T-cell (primary cell): ENCODE data around the gene TMEM185B. TPM values are rescaled to one million over a fixed set of nuclear protein-coding genes. Genes with fewer than 3 reads are reported as not detected.

Experiments
- ATAC-seq, 4 experiments: fragments of 200-7000 bp in 3 of 4; fragments of 150-1000 bp in 1 of 4; cut with Tn5 transposase; replicated peaks in 1 of 4; 1 replicate in 3 of 4; 2 replicates in 1 of 4; pipeline ENCODE4 v1.10.0; 2021; ENCODE audit warnings: moderate library complexity in 3 of 4, mild to moderate bottlenecking in 2 of 4, moderate number of reproducible peaks in 1 of 4
- CTCF ChIA-PET, 2 donors: fragments of 300-600 bp; sonication (Branson Sonifier 250); formaldehyde crosslinking; loops; one replicate each; lab custom pipeline; 2022; ENCODE audit warnings: antibody characterized with exemption in 2 of 2; lab: Charles Lee
- POLR2A ChIA-PET, 2 donors: fragments of 300-600 bp; sonication (Branson Sonifier 250); formaldehyde crosslinking; loops; one replicate each; lab custom pipeline; 2022; ENCODE audit warnings: antibody characterized with exemption in 2 of 2; lab: Charles Lee
- DNase-seq, 35 experiments: peaks; one replicate each; pipeline versions ENCODE4 v3.0.0 to v3.0.0-alpha.2; 2013 to 2023
- H3K27ac ChIP-seq: one replicate; pipeline ENCODE4 v1.5.1; 2013; ENCODE audit warnings: low read length
- H3K27me3 ChIP-seq, 2 experiments: replicated peaks in 1 of 2; 1 replicate in 1 of 2; 2 replicates in 1 of 2; pipeline versions ENCODE4 v1.6.1 to v1.7.0; 2013; ENCODE audit warnings: low read length in 1 of 2, mixed read lengths in 1 of 2; ENCODE audit not compliant: control insufficient read depth in 2 of 2, insufficient read depth in 2 of 2; ENCODE audit errors: extremely low read depth in 1 of 2
- H3K36me3 ChIP-seq, 2 donors: 1 replicate in 1 of 2; 2 replicates in 1 of 2; pipeline versions ENCODE4 v1.6.1 to v1.7.0; 2013; ENCODE audit warnings: low read length in 1 of 2; ENCODE audit not compliant: control insufficient read depth in 2 of 2, insufficient read depth in 1 of 2; ENCODE audit errors: extremely low read depth in 1 of 2
- H3K4me1 ChIP-seq, 2 experiments: 1 replicate in 1 of 2; 2 replicates in 1 of 2; pipeline versions ENCODE4 v1.6.1 to v1.7.0; 2013; ENCODE audit warnings: low read length in 2 of 2, mixed read lengths in 1 of 2; ENCODE audit not compliant: insufficient read depth in 2 of 2, control insufficient read depth in 1 of 2; ENCODE audit errors: extremely low read depth in 1 of 2
- H3K4me3 ChIP-seq, 2 donors: 1 replicate in 1 of 2; 2 replicates in 1 of 2; pipeline versions ENCODE4 v1.5.1 to v1.7.0; 2013; ENCODE audit warnings: mild to moderate bottlenecking in 2 of 2, low read length in 1 of 2, moderate library complexity in 1 of 2; ENCODE audit not compliant: control insufficient read depth in 1 of 2; ENCODE audit errors: extremely low read depth in 1 of 2
- H3K9me3 ChIP-seq: 2 replicates; pipeline ENCODE4 v1.7.0; 2013
- H3K27ac Mint-ChIP-seq, 2 donors: one replicate each; pipeline ENCODE4 v1.8.0; 2020 to 2021; ENCODE audit warnings: mild to moderate bottlenecking in 2 of 2, mixed read lengths in 2 of 2
- H3K27me3 Mint-ChIP-seq, 2 donors: one replicate each; pipeline ENCODE4 v1.8.0; 2021 to 2022; ENCODE audit warnings: mixed read lengths in 2 of 2
- H3K36me3 Mint-ChIP-seq: one replicate; pipeline ENCODE4 v1.8.0; 2021; ENCODE audit warnings: mixed read lengths
- H3K4me1 Mint-ChIP-seq, 3 donors: one replicate each; pipeline ENCODE4 v1.8.0; 2020 to 2022; ENCODE audit warnings: mixed read lengths in 3 of 3, mild to moderate bottlenecking in 1 of 3
- H3K4me3 Mint-ChIP-seq, 3 donors: one replicate each; pipeline ENCODE4 v1.8.0; 2020 to 2022; ENCODE audit warnings: mild to moderate bottlenecking in 3 of 3, mixed read lengths in 3 of 3, moderate library complexity in 3 of 3
- H3K9me3 Mint-ChIP-seq, 3 donors: one replicate each; pipeline ENCODE4 v1.8.0; 2020 to 2022; ENCODE audit warnings: mixed read lengths in 3 of 3
- WGBS: methylation state at CpG from one replicate; pipeline ENCODE4 v1.1.5; 2013; ENCODE audit warnings: missing lambda C conversion rate; ENCODE audit not compliant: insufficient coverage; 5-methylcytosine and 5-hydroxymethylcytosine counted together
- total RNA-seq, 35 experiments: library from RNA in 6 of 35; stranded (reverse) in 6 of 35; fragments of 120-200 nt in 1 of 35; gene quantifications; one replicate each; pipeline versions ENCODE4 v1.2.1 to v1.2.4 and lab custom pipeline; 2013 to 2026

The TMEM185B gene
- total RNA-seq, 5 donors from 2014 or later (not counting 1 experiment from before 2014, with no cell fraction given): 14.8 to 25.2 (median 21.9) TPM

GRCh38 chr2:120253021-120253882, 30.1 kb upstream of the TMEM185B start:
- DNase-seq (peak in 25 of 35 experiments; percentile 6 to 60 (median 20)), ATAC-seq (peak; percentile 33 to 50 (median 48))
- H3K27me3 Mint-ChIP-seq: peaks cover 4 to 7% of the 10 kb centered on the region in 2 donors
- H3K4me3 Mint-ChIP-seq: peak overlapping the region; percentile 85 to 100 (median 93)
- Histone ChIP-seq H3K4me1 (peaks cover 6 to 16% of the 10 kb centered on the region in 2 experiments), H3K27ac (peak overlapping the region; percentile 17), H3K36me3 (no peaks in the 10 kb centered on the region), H3K4me3 (peak overlapping the region; percentile 82 to 97), H3K27me3 (peaks cover 0 to 4% of the 10 kb centered on the region in 2 experiments), H3K9me3 (no peaks in the 10 kb centered on the region)
- peaks cover 11% of the 10 kb centered on the region for H3K36me3 Mint-ChIP-seq
- H3K27ac Mint-ChIP-seq: peak overlapping the region; percentile 64 to 84
- POLR2A ChIA-PET: interaction anchor here in 1 of 2 donors (1.5 kb wide), 1 partner anchor 22 kb away, joined by 8 read pairs; no protein-coding TSS in a partner anchor
- no peaks in the 10 kb centered on the region for H3K9me3 Mint-ChIP-seq
- CTCF ChIA-PET: interaction anchor here in 1 of 2 donors (1.0 to 1.8 kb wide), 3 partner anchors 30 to 240 kb away, joined by 3 to 12 read pairs (median 7); partner anchors contain the start of genes EPB41L5 and TMEM185B
- under 1% methylated on average over 56 of the region's 60 CpGs for WGBS
- peaks cover 52 to 58% (median 53%) of the 10 kb centered on the region in 3 donors for H3K4me1 Mint-ChIP-seq

GRCh38 chr2:120252225-120253020, 29.2 kb upstream of the TMEM185B start, which contains the start of gene RALB:
RALB (plus strand) TSS chr2:120252852; CDS start chr2:120278665, 25,813 bp downstream.
- peak within 1 kb of the TSS; percentile 98 to 100 (median 100) for H3K4me3 Mint-ChIP-seq
- ChIA-PET CTCF (interaction anchor here (0.9 to 2.0 kb wide), 5 partner anchors 20 to 239 kb away, joined by 3 to 12 read pairs (median 7); partner anchors contain the start of genes TMEM185B (in 2 of the 2) and EPB41L5 (in 1 of the 2)), POLR2A (interaction anchor here (0.6 to 1.5 kb wide), 5 partner anchors 21 to 267 kb away, joined by 3 to 8 read pairs (median 4); partner anchors contain the start of gene TMEM185B (in 1 of the 2))
- DNase-seq: peak; percentile 96 to 99 (median 98)
- Histone ChIP-seq H3K9me3 (no peaks in the 10 kb centered on the region), H3K4me1 (peaks cover 6 to 16% of the 10 kb centered on the region in 2 experiments), H3K27me3 (peaks cover 0 to 7% of the 10 kb centered on the region in 2 experiments), H3K27ac (peak within 1 kb of the TSS; percentile 59), H3K36me3 (no peaks in the 10 kb centered on the region), H3K4me3 (peak within 1 kb of the TSS; percentile 82 to 97)
- peaks cover 10% of the 10 kb centered on the region in 2 donors for H3K27me3 Mint-ChIP-seq
- no peaks in the 10 kb centered on the region for H3K9me3 Mint-ChIP-seq
- peak; percentile 94 to 97 (median 96) for ATAC-seq
- under 1% methylated on average over 70 of the region's 71 CpGs for WGBS
- peaks cover 7% of the 10 kb centered on the region for H3K36me3 Mint-ChIP-seq
- H3K27ac Mint-ChIP-seq: peak within 1 kb of the TSS; percentile 96
- H3K4me1 Mint-ChIP-seq: peaks cover 44 to 50% (median 45%) of the 10 kb centered on the region in 3 donors

GRCh38 chr2:120251880-120252224, 28.7 kb upstream of the TMEM185B start:
- H3K9me3 ChIP-seq: no peaks in the 10 kb centered on the region
- ChIA-PET CTCF (interaction anchor here (0.9 to 2.0 kb wide), 5 partner anchors 20 to 239 kb away, joined by 3 to 12 read pairs (median 7); partner anchors contain the start of genes TMEM185B (in 2 of the 2) and EPB41L5 (in 1 of the 2)), POLR2A (interaction anchor here (0.6 to 1.5 kb wide), 5 partner anchors 20 to 267 kb away, joined by 3 to 8 read pairs (median 4); partner anchors contain the start of gene TMEM185B (in 1 of the 2))
- WGBS: 39% methylated on average over 3 of the region's 6 CpGs
- peak overlapping the region; percentile 96 for H3K27ac Mint-ChIP-seq
- peaks cover 7% of the 10 kb centered on the region for H3K36me3 Mint-ChIP-seq
- no peaks in the 10 kb centered on the region for H3K36me3 ChIP-seq
- peak overlapping the region; percentile 98 to 100 (median 100) for H3K4me3 Mint-ChIP-seq
- H3K4me1 ChIP-seq: peaks cover 6 to 16% of the 10 kb centered on the region in 2 experiments
- peaks cover 40 to 45% (median 40%) of the 10 kb centered on the region in 3 donors for H3K4me1 Mint-ChIP-seq
- DNase-seq (no peak), ATAC-seq (no peak)
- H3K9me3 Mint-ChIP-seq: no peaks in the 10 kb centered on the region
- peak overlapping the region; percentile 59 for H3K27ac ChIP-seq
- peaks cover 10 to 12% of the 10 kb centered on the region in 2 donors for H3K27me3 Mint-ChIP-seq
- H3K4me3 ChIP-seq: peak overlapping the region; percentile 82 to 97
- H3K27me3 ChIP-seq: peaks cover 0 to 11% of the 10 kb centered on the region in 2 experiments

- no peak overlapping the region for H3K27ac ChIP-seq
- H3K4me1 ChIP-seq: peaks cover 6 to 16% of the 10 kb centered on the region in 2 experiments
- DNase-seq (no peak), ATAC-seq (no peak)
- Mint-ChIP-seq H3K27me3 (peaks cover 14 to 17% of the 10 kb centered on the region in 2 donors), H3K4me3 (no peak overlapping the region), H3K27ac (no peak overlapping the region), H3K9me3 (no peaks in the 10 kb centered on the region), H3K36me3 (peaks cover 3% of the 10 kb centered on the region), H3K4me1 (peaks cover 33 to 39% (median 33%) of the 10 kb centered on the region in 3 donors)
- peaks cover 0 to 19% of the 10 kb centered on the region in 2 experiments for H3K27me3 ChIP-seq
- H3K9me3 ChIP-seq: no peaks in the 10 kb centered on the region
- H3K4me3 ChIP-seq: no peak overlapping the region
- no CpG with 5 or more reads among the region's 3 CpGs for WGBS
- no peaks in the 10 kb centered on the region for H3K36me3 ChIP-seq
- ChIA-PET POLR2A (interaction anchor here (0.6 to 1.0 kb wide), 2 partner anchors 15 to 45 kb away, joined by 3 read pairs; no protein-coding TSS in a partner anchor), CTCF (interaction anchor here in 1 of 2 donors (2.0 kb wide), 1 partner anchor 19 kb away, joined by 12 read pairs; no protein-coding TSS in a partner anchor)
Observed at GRCh38 chr2:120251078-120251477, 27.9 kb upstream of the TMEM185B start.

GRCh38 chr2:120250640-120251039, 27.4 kb upstream of the TMEM185B start:
- Histone ChIP-seq H3K27me3 (peaks cover 0 to 23% of the 10 kb centered on the region in 2 experiments), H3K4me3 (no peak overlapping the region), H3K27ac (no peak overlapping the region), H3K9me3 (no peaks in the 10 kb centered on the region), H3K4me1 (peaks cover 6 to 16% of the 10 kb centered on the region in 2 experiments), H3K36me3 (no peaks in the 10 kb centered on the region)
- ChIA-PET POLR2A (interaction anchor here in 1 of 2 donors (1.0 kb wide), 1 partner anchor 14 kb away, joined by 3 read pairs; no protein-coding TSS in a partner anchor), CTCF (interaction anchor here in 1 of 2 donors (2.0 kb wide), 1 partner anchor 18 kb away, joined by 12 read pairs; no protein-coding TSS in a partner anchor)
- ATAC-seq (no peak), DNase-seq (no peak)
- H3K4me1 Mint-ChIP-seq: peaks cover 28 to 36% (median 28%) of the 10 kb centered on the region in 3 donors
- no peaks in the 10 kb centered on the region for H3K36me3 Mint-ChIP-seq
- H3K4me3 Mint-ChIP-seq: no peak overlapping the region
- no peaks in the 10 kb centered on the region for H3K9me3 Mint-ChIP-seq
- WGBS: 93% methylated on average over 4 of the region's 4 CpGs
- H3K27me3 Mint-ChIP-seq: peaks cover 14 to 17% of the 10 kb centered on the region in 2 donors
- no peak overlapping the region for H3K27ac Mint-ChIP-seq
